GM21737 (cell line): ENCODE results near the gene FADS6.

Source experiments
- ATAC-seq: cut with Tn5 transposase; IDR thresholded peaks from one replicate; pipeline ENCODE4 v1.9.1; 2021; ENCODE audit warnings: mild to moderate bottlenecking, moderate library complexity; ENCODE audit not compliant: unreplicated experiment

The FADS6 gene

GRCh38 chr17:74855323-74855722 lies 38.1 kb downstream of the FADS6 start:
- no peak for ATAC-seq

GRCh38 chr17:74854792-74855191 lies 38.6 kb downstream of the FADS6 start:
- ATAC-seq: no peak

- no peak for ATAC-seq
Measured at GRCh38 chr17:74853669-74854068, 39.8 kb downstream of the FADS6 start.

GRCh38 chr17:74853048-74853397 lies 40.4 kb downstream of the FADS6 start:
- ATAC-seq: no peak

- no peak for ATAC-seq
Measured at GRCh38 chr17:74852237-74853047, 41.0 kb downstream of the FADS6 start.

- no peak for ATAC-seq
Measured at GRCh38 chr17:74851612-74852236, 41.7 kb downstream of the FADS6 start.

GRCh38 chr17:74850914-74851313 lies 42.5 kb downstream of the FADS6 start:
- no peak for ATAC-seq

GRCh38 chr17:74850310-74850709 lies 43.1 kb downstream of the FADS6 start:
- no peak for ATAC-seq

GRCh38 chr17:74848656-74849399 lies 44.6 kb downstream of the FADS6 start:
- ATAC-seq: no peak

GRCh38 chr17:74846621-74847020 lies 46.8 kb downstream of the FADS6 start:
- no peak for ATAC-seq

GRCh38 chr17:74843352-74843627 lies 50.1 kb downstream of the FADS6 start:
- ATAC-seq: no peak

- ATAC-seq: no peak
Measured at GRCh38 chr17:74842599-74843351, 50.7 kb downstream of the FADS6 start.

- no peak for ATAC-seq
Measured at GRCh38 chr17:74842146-74842598, 51.3 kb downstream of the FADS6 start.

- no peak for ATAC-seq
Measured at GRCh38 chr17:74840989-74841666, 52.3 kb downstream of the FADS6 start.

GRCh38 chr17:74839990-74840852 lies 53.2 kb downstream of the FADS6 start:
- no peak for ATAC-seq

- no peak for ATAC-seq
Measured at GRCh38 chr17:74838274-74838673, 55.2 kb downstream of the FADS6 start.

- no peak for ATAC-seq
Measured at GRCh38 chr17:74836691-74837467, 56.6 kb downstream of the FADS6 start.

- no peak for ATAC-seq
Measured at GRCh38 chr17:74836191-74836590, 57.2 kb downstream of the FADS6 start.
